ENCODE results near the gene DCTD.

Gene DCTD

GRCh38 chr4:182888891-182889290 is 28.3 kb downstream of the DCTD start:
- no peak for DNase-seq

GRCh38 chr4:182886768-182887167 is 30.4 kb downstream of the DCTD start:
- DNase-seq: no peak

- no peak for DNase-seq
These were observed 31.0 kb downstream of the DCTD start for GRCh38 chr4:182886205-182886604.

- DNase-seq: no peak
These were observed 31.5 kb downstream of the DCTD start for GRCh38 chr4:182885738-182886077.

- DNase-seq: no peak
These were observed 32.0 kb downstream of the DCTD start for GRCh38 chr4:182885022-182885737.

- DNase-seq: no peak
These were observed 33.1 kb downstream of the DCTD start for GRCh38 chr4:182884040-182884439.

- no peak for DNase-seq
These were observed 33.8 kb downstream of the DCTD start for GRCh38 chr4:182883351-182883750.

- DNase-seq: no peak
These were observed 35.3 kb downstream of the DCTD start for GRCh38 chr4:182881914-182882313.

GRCh38 chr4:182880387-182881356 is 36.5 kb downstream of the DCTD start:
- DNase-seq: no peak

- DNase-seq: no peak
These were observed 37.3 kb downstream of the DCTD start for GRCh38 chr4:182879913-182880312.

GRCh38 chr4:182878633-182879495 is 38.3 kb downstream of the DCTD start:
- no peak for DNase-seq

- no peak for DNase-seq
These were observed 39.8 kb downstream of the DCTD start for GRCh38 chr4:182877326-182877883.

GRCh38 chr4:182876427-182876826 is 40.8 kb downstream of the DCTD start:
- no peak for DNase-seq

- DNase-seq: no peak
These were observed 41.5 kb downstream of the DCTD start for GRCh38 chr4:182875453-182876405.

- DNase-seq: no peak
These were observed 42.3 kb downstream of the DCTD start for GRCh38 chr4:182874797-182875345.

- DNase-seq: peak; percentile 64
These were observed 42.9 kb downstream of the DCTD start for GRCh38 chr4:182874304-182874751.

- DNase-seq: no peak
These were observed 43.5 kb downstream of the DCTD start for GRCh38 chr4:182873726-182874125.

- DNase-seq: no peak
These were observed 43.9 kb downstream of the DCTD start for GRCh38 chr4:182873289-182873688.

- no peak for DNase-seq
These were observed 44.3 kb downstream of the DCTD start for GRCh38 chr4:182872886-182873285.

- no peak for DNase-seq
These were observed 45.6 kb downstream of the DCTD start for GRCh38 chr4:182871616-182872015.

- DNase-seq: peak; percentile 71
These were observed 47.5 kb downstream of the DCTD start for GRCh38 chr4:182869697-182870096.
